Endodermal cell (in vitro differentiated cells): ENCODE measurements around the gene LMTK2. TPM values are rescaled to one million over a fixed set of nuclear protein-coding genes. Genes with fewer than 3 reads are reported as not detected.

Experiments
- DNase-seq: peaks from one replicate; pipeline ENCODE4 v3.0.0-alpha.2; 2017
- H3K27ac ChIP-seq: 2 replicates; pipeline ENCODE4 v1.5.1; 2013; ENCODE audit warnings: mild to moderate bottlenecking, low read depth, low read length, moderate library complexity
- H3K27me3 ChIP-seq: 2 replicates; pipeline ENCODE4 v1.6.1; 2013; ENCODE audit warnings: mild to moderate bottlenecking, low read length, moderate library complexity; ENCODE audit not compliant: insufficient read depth, control insufficient read depth, poor library complexity, severe bottlenecking
- H3K36me3 ChIP-seq: 2 replicates; pipeline ENCODE4 v1.7.0; 2013; ENCODE audit warnings: mild to moderate bottlenecking, low read length, moderate library complexity; ENCODE audit not compliant: control insufficient read depth, insufficient read depth
- H3K4me1 ChIP-seq: one replicate; pipeline ENCODE4 v1.7.0; 2013; ENCODE audit warnings: low read length; ENCODE audit not compliant: control insufficient read depth, insufficient read depth
- H3K4me3 ChIP-seq: 2 replicates; pipeline ENCODE4 v1.5.1; 2013; ENCODE audit warnings: mild to moderate bottlenecking, low read length, moderate library complexity
- H3K9ac ChIP-seq: 2 replicates; pipeline ENCODE4 v1.6.1; 2013; ENCODE audit warnings: mild to moderate bottlenecking, low read length, moderate library complexity; ENCODE audit not compliant: poor library complexity, severe bottlenecking; ENCODE audit errors: extremely low read depth
- H3K9me3 ChIP-seq: 2 replicates; pipeline ENCODE4 v1.6.1; 2013; ENCODE audit warnings: mild to moderate bottlenecking, low read length, moderate library complexity; ENCODE audit not compliant: control insufficient read depth
- H3K27ac Mint-ChIP-seq: 2 replicates; pipeline ENCODE4 v1.8.0; 2020; ENCODE audit warnings: mixed read lengths
- H3K27me3 Mint-ChIP-seq: 2 replicates; pipeline ENCODE4 v1.8.0; 2021; ENCODE audit warnings: mild to moderate bottlenecking, mixed read lengths; ENCODE audit not compliant: insufficient read depth
- H3K36me3 Mint-ChIP-seq: 2 replicates; pipeline ENCODE4 v1.8.0; 2020; ENCODE audit warnings: low read depth, mixed read lengths
- H3K4me1 Mint-ChIP-seq: 2 replicates; pipeline ENCODE4 v1.8.0; 2020; ENCODE audit warnings: mixed read lengths
- H3K4me3 Mint-ChIP-seq: 2 replicates; pipeline ENCODE4 v1.8.0; 2020; ENCODE audit warnings: mild to moderate bottlenecking, moderate library complexity, mixed read lengths
- H3K9me3 Mint-ChIP-seq: 2 replicates; pipeline ENCODE4 v1.8.0; 2020; ENCODE audit warnings: mild to moderate bottlenecking, mixed read lengths
- CTCF ChIP-seq: fragments of 200-600 bp; sonication (generic); conservative IDR thresholded peaks from 2 replicates; pipeline ENCODE4 v1.5.0; 2021; ENCODE audit warnings: antibody characterized with exemption, mild to moderate bottlenecking
- WGBS, 2 experiments: methylation state at CpG; one replicate each; pipeline versions ENCODE4 v1.1.5 to v1.1.7; 2013; ENCODE audit warnings: missing lambda C conversion rate in 2 of 2, mixed read lengths in 1 of 2; ENCODE audit not compliant: insufficient coverage in 1 of 2, insufficient read length in 1 of 2; 5-methylcytosine and 5-hydroxymethylcytosine counted together
- total RNA-seq, 2 donors: library from RNA; stranded (reverse); fragmentation: NEBNext Ultra II Directional in 1 of 2; extraction: Animal tissue kit (Norgen Biotek cat#: 25700) in 1 of 2; gene quantifications; 2 replicates in 1 of 2; 3 replicates in 1 of 2; pipeline ENCODE4 v1.2.1, GENCODE V29; 2021

The LMTK2 gene
- total RNA-seq, 2 donors from 2014 or later: 23.5 to 25.6 TPM

- Histone ChIP-seq H3K27ac (no peak overlapping the region), H3K9ac (no peak overlapping the region), H3K27me3 (no peaks in the 10 kb centered on the region), H3K4me1 (no peaks in the 10 kb centered on the region), H3K36me3 (peaks cover 20% of the 10 kb centered on the region), H3K4me3 (no peak overlapping the region), H3K9me3 (no peaks in the 10 kb centered on the region)
- H3K4me1 Mint-ChIP-seq: peaks cover 5% of the 10 kb centered on the region
- H3K4me3 Mint-ChIP-seq: no peak overlapping the region
- H3K27me3 Mint-ChIP-seq: no peaks in the 10 kb centered on the region
- TF ChIP-seq CTCF: no peak
- H3K27ac Mint-ChIP-seq: no peak overlapping the region
- 92 to 97% methylated on average over 7 to 9 of the region's 9 CpGs for WGBS, 2 experiments
- H3K36me3 Mint-ChIP-seq: peaks cover 41% of the 10 kb centered on the region
- no peaks in the 10 kb centered on the region for H3K9me3 Mint-ChIP-seq
- no peak for DNase-seq
Measured at GRCh38 chr7:98186452-98187137, 79.9 kb downstream of the LMTK2 start.

GRCh38 chr7:98187138-98187502, 80.5 kb downstream of the LMTK2 start:
- H3K36me3 Mint-ChIP-seq: peaks cover 45% of the 10 kb centered on the region
- no peaks in the 10 kb centered on the region for H3K4me1 ChIP-seq
- no peak overlapping the region for H3K27ac ChIP-seq
- H3K36me3 ChIP-seq: peaks cover 25% of the 10 kb centered on the region
- DNase-seq: no peak
- no peaks in the 10 kb centered on the region for H3K27me3 ChIP-seq
- H3K4me3 Mint-ChIP-seq: no peak overlapping the region
- H3K9ac ChIP-seq: no peak overlapping the region
- H3K9me3 Mint-ChIP-seq: no peaks in the 10 kb centered on the region
- H3K4me3 ChIP-seq: no peak overlapping the region
- H3K9me3 ChIP-seq: no peaks in the 10 kb centered on the region
- peaks cover 5% of the 10 kb centered on the region for H3K4me1 Mint-ChIP-seq
- H3K27me3 Mint-ChIP-seq: no peaks in the 10 kb centered on the region
- H3K27ac Mint-ChIP-seq: no peak overlapping the region
- WGBS, 2 experiments: 89 to 100% methylated on average over 1 of the region's 1 CpG
- no peak for TF ChIP-seq CTCF

GRCh38 chr7:98189559-98189958, 82.9 kb downstream of the LMTK2 start:
- no peaks in the 10 kb centered on the region for H3K27me3 ChIP-seq
- no peaks in the 10 kb centered on the region for H3K9me3 Mint-ChIP-seq
- H3K9ac ChIP-seq: no peak overlapping the region
- no peak overlapping the region for H3K4me3 Mint-ChIP-seq
- no peak for DNase-seq
- no peak overlapping the region for H3K4me3 ChIP-seq
- no peak overlapping the region for H3K27ac Mint-ChIP-seq
- peaks cover 57% of the 10 kb centered on the region for H3K36me3 Mint-ChIP-seq
- H3K27ac ChIP-seq: no peak overlapping the region
- H3K27me3 Mint-ChIP-seq: no peaks in the 10 kb centered on the region
- peaks cover 46% of the 10 kb centered on the region for H3K36me3 ChIP-seq
- no peak for TF ChIP-seq CTCF
- H3K4me1 ChIP-seq: no peaks in the 10 kb centered on the region
- WGBS, 2 experiments: 89 to 95% methylated on average over 9 to 11 of the region's 11 CpGs
- H3K4me1 Mint-ChIP-seq: peaks cover 3% of the 10 kb centered on the region
- H3K9me3 ChIP-seq: no peaks in the 10 kb centered on the region
